ENCODE measurements around the gene ARL4C. TPM values are rescaled to one million over a fixed set of nuclear protein-coding genes. Genes with fewer than 3 reads are reported as not detected.
A peak's percentile ranks its signal among the peaks of the same experiment; 100 is the strongest.

Gene ARL4C
- total RNA-seq, 1 experiment from 2014 or later = 13.0 TPM

DNA sequence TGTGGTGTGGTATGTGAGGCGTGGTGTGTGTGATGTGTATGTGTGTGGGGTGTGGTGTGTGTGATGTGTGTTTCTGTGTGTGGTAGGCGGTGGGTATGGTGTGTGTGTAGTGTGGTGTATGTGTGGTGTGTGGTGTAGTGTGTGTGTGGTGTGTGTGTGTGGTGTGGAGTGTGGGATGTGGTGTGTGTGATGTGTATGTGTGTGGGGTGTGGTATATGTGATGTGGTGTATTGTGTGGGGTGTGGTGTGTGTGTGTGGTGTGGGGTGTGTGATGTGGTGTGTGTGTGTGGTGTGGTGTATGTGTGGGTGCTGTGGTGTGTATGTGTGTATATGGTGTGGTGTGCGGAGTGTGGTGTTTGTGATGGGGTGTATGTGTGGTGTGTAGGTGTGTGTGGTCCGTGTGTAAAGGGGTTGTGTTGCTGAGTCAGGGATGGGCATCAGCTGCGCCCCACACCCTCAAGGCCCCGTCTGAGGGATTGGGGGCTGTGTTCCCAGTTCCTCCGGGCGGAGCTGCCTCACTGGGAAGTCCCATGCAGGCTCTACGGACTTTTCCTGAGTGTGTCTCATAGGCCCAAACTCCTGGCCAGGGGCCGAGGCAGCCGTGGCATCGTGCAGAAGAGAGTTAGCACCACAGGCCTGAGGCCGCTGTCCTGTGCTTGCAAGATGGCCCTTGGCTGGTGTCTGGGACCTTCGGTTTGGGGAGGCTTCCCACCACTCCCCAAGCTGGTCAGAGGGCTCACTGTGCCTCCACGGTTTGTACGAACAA is 18.2 kb upstream of the ARL4C start:
- Histone ChIP-seq H3K9me3 (replicated peaks) (no peaks in the 10 kb centered on the region), H3K36me3 (no peaks in the 10 kb centered on the region), H3K4me1 (no peaks in the 10 kb centered on the region), H3K4me3 (no peak overlapping the region), H3K27ac (no peak overlapping the region), H3K27me3 (no peaks in the 10 kb centered on the region)
- no peak for DNase-seq

DNA sequence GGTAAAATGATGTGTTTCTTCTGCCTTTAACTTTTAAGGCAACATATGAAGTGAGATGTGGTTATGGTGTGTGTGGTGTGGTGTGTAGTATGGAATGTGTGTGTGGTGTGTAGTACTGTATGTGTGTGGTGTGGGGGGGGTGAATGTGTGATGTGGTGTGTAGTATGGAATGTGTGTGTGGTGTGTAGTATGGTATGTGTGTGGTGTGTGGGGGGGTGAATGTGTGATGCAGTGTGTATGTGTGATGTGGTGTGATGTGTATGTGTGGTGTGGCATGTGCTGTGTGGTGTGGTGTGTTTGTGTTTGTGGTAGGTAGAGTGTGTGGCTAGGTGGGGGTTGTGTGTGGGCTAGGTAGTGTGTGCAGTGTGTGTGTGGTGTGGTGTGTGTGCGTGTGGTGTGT is 17.2 kb upstream of the ARL4C start:
- Histone ChIP-seq H3K27ac (no peak overlapping the region), H3K27me3 (no peaks in the 10 kb centered on the region), H3K4me1 (no peaks in the 10 kb centered on the region), H3K9me3 (replicated peaks) (no peaks in the 10 kb centered on the region), H3K4me3 (no peak overlapping the region), H3K36me3 (no peaks in the 10 kb centered on the region)
- DNase-seq = no peak

DNA sequence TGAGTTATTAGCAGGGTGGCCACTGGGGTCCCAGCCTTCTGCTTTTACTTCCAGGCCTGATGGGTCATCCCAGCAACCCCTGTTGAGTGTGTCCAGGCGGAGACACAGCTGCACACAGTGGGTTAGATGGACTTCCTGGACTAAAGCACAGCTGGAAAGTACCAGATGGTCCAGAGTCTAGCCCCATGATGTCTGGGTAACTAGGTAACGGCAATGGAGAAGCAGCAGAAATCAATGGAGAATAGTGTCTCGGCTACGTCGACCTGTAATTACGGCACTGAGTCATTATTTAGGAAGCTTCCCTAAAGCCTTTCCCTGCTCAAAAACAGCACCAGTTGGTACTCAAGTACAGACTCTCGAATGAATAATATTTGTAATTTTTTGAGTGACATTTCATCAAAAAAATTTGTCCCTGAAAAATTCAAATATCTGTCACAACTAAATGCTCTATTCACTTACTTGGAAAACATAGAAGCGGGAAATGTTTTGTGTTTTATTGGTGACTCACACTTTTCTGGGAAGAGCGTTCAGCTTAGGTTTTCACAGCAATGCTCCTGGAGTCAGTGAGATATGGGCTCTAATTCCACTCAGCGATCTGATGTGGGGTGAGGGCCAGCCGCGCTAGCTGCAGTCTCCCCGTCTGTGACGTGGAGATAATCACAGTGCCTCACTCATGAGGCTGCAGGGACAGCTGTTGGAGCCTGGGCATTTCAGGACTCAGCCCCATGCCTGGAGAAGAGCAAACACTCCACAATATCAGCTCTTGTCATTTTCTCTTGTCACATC is 16.2 kb upstream of the ARL4C start:
- Histone ChIP-seq H3K27me3 (no peaks in the 10 kb centered on the region), H3K27ac (no peak overlapping the region), H3K36me3 (no peaks in the 10 kb centered on the region), H3K9me3 (replicated peaks) (no peaks in the 10 kb centered on the region), H3K4me1 (no peaks in the 10 kb centered on the region), H3K4me3 (no peak overlapping the region)
- DNase-seq = peak; percentile 17 to 45

DNA sequence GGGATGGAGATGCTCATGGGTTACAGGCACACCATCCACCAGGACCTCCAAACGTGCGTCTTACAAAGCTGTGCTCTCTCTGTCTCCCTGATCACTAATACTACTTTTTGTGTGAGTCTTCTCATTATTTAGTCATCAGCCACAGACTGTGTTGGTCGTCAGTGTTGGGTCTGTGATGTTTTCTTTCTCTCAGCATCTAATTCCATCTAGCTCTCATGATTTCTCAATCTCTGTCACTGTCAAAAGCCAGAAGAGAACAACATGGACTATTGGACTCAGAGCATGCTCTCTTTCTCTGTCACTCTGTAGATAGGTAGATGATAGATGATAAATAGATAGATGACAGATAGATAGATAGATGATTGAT is 6.0 kb upstream of the ARL4C start:
- no peak for DNase-seq
- Histone ChIP-seq H3K9me3 (replicated peaks) (no peaks in the 10 kb centered on the region), H3K36me3 (no peaks in the 10 kb centered on the region), H3K4me3 (no peak overlapping the region), H3K4me1 (peaks cover 14% of the 10 kb centered on the region), H3K27me3 (peaks cover 2% of the 10 kb centered on the region; the same call in 1 of the 2 replicates), H3K27ac (no peak overlapping the region)

DNA sequence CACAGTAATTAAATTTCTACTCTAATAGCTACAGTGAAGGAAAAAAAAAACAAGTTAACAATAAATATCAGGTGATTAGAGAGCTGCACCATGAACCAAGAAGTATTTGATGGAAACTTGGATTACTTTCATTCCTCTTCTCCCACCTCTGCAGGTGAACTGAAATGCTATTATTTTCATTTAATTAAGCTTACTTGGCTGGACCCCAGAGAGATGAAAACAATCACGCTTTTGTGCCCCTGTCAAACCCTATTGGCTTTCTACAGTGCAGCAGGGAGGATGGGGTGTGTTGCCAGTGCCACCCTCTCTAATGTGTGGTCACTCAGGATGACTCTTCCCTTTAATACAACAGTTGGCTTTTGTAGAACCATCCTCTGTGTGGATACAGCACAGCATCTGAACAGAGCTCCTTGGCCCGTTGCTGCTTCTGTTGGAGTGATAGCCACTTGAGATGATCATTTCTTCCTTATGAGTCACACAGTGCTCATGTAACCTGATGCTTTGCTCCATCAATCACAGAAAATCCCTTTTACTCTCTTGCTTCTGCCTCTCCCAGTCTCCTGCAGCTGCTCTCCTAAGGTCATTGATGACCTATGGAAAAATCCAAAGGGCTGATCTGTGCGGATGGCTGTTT is 5.5 kb upstream of the ARL4C start:
- no peak overlapping the region for H3K4me3 ChIP-seq
- H3K27ac ChIP-seq = no peak overlapping the region
- H3K27me3 ChIP-seq = peaks cover 2% of the 10 kb centered on the region; the same call in 1 of the 2 replicates
- peak; percentile 24 to 54 for DNase-seq
- H3K36me3 ChIP-seq = no peaks in the 10 kb centered on the region
- peaks cover 14% of the 10 kb centered on the region for H3K4me1 ChIP-seq
- H3K9me3 ChIP-seq (replicated peaks) = no peaks in the 10 kb centered on the region

DNA sequence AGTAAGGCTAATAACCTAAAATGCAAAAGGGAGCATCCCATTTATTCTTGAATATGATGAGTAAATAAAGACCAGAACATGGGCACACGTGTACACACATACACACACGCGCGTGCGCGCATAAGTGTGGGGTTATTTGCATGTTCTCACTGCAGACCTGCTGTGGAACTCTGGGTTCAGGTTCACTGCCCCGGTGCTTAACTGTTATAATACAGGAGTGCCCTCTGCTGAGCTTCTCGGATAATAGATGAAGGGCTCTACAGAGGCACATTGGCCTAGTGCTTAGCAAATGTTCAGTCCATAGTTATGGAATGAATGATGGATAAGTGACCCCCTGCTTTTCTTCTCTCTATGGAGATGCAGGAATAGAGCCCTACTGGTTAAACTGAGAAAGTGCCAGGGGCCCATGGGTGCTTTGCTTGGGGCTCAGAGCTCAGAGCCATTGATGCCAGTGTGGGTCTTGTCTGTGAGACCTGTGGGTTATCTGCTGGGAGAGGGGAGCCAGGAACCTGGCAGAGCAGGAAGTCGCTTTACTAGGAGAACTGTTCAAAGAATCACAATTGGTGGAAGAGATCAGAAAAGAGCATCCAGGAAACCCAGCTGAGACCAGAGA is 3.6 kb upstream of the ARL4C start:
- Histone ChIP-seq H3K27me3 (no peaks in the 10 kb centered on the region), H3K4me3 (no peak overlapping the region), H3K27ac (no peak overlapping the region), H3K9me3 (replicated peaks) (no peaks in the 10 kb centered on the region), H3K4me1 (peaks cover 14% of the 10 kb centered on the region), H3K36me3 (no peaks in the 10 kb centered on the region)
- peak; percentile 54 to 71 for DNase-seq

DNA sequence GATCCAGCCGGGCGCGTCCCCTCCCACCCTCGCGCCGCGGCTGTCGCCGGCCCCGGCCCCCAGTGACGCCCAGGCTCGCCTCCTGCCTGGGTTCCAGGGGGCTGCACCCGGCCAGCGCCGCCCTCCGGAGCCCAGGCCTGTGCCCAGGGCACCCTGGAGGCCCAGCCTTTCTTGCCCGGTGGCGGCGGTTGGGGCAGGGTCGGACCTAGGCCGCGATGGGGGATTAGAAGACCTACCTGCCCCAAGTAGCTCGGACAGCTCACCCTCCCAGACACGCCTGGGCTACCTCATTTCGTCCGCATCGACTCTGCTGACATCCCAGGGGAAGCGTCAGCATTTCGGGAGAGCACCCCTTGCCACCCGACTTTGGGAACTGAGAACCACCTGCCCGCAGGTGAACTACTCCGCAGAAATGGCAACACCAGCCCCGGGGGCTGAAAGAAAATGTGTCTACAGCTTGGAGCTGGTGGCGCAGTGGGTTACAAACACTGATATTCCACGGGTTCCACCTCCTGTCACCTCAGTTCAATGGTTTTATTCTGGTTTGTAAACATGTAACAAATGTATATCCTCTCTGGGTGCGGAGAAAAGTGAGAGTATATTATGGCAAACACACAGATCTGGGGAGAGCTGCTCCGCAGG is 834 bp upstream of the ARL4C start:
- H3K27ac ChIP-seq = peak overlapping the region; percentile 71

DNA sequence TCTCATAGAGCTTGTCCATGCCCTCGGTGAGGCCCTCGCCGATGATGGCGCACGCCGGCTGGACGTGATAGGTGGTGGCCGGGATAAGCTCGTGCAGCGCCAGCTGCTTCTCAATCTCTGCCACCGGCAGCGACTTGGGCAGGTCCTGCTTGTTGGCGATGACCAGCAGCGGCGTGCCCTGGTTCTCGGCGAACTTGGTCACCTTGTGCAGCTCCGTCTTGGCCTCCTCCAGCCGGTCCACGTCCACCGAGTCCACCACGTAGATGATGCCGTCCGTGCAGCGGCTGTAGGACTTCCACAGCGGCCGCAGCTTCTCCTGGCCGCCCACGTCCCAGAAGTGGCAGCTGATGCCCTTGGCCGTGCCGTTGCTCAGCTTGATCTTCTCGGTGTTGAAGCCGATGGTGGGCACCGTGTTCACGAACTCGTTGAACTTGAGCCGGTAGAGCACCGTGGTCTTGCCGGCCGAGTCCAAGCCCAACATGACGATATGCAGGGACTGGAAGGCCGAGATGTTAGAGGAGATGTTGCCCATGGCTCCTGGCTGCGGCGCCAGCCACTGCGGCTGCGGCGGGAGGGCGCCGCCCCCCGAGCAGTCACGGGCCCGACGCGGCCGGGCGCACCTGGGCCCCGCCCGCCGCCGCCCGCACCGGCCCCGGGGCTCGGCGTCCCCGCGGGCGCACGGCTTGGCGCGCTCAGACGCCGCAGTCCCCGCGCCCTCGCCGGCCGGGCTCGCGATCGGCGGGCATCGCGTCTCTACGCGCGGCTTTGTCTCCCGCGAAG is 636 bp downstream of the ARL4C start:
- Histone ChIP-seq H3K27me3 (no peaks in the 10 kb centered on the region), H3K9me3 (replicated peaks) (no peaks in the 10 kb centered on the region), H3K4me3 (peak overlapping the region; percentile 97), H3K4me1 (no peaks in the 10 kb centered on the region), H3K27ac (peak overlapping the region; percentile 55), H3K36me3 (no peaks in the 10 kb centered on the region)
- DNase-seq = peak; percentile 44 to 54

More for the DNA sequence above, 834 bp upstream of the ARL4C start:
- H3K27me3 ChIP-seq = no peaks in the 10 kb centered on the region
- H3K36me3 ChIP-seq = no peaks in the 10 kb centered on the region
- no peak for DNase-seq
- peaks cover 8% of the 10 kb centered on the region for H3K4me1 ChIP-seq
- peak overlapping the region; percentile 64 for H3K4me3 ChIP-seq
- no peaks in the 10 kb centered on the region for H3K9me3 ChIP-seq (replicated peaks)

DNA sequence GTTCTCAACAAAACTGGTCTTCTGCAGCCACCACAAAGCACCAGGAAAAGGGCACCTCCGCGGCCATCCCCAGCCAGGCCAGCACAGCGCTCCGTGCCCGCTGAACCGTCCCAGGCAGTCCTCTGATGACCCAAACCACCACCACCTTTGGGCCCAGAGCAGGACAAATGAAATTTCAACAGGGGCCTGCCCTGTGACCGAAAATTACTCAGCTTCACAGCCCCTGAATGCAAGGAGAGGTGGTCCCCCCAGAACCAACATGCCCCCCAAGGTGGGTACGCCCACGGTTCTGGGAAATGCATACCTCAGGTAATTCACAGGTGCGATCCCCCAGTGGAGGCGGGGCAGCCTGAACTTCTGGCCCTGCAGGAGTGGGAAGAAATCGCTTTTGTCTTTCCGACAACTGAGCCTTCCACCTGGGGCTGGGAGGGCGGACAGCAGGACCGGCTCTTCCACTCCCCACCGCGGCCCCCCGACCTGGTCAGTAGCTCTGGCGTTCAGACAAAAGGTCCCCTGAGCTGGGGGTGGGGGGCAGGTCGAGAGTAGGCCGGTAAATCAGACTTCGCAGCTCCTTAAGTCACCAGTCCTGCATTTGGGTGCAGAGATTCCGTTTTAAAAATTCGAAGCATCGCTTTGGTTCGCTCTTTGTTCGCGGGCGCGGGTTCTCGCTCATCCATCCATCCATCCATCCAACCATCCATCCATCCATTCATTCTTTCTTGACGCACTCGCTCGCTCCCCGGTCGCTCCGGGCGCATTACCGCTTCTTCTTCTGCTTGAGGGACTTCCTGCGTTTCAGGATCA is 1.4 kb downstream of the ARL4C start:
- no peaks in the 10 kb centered on the region for H3K36me3 ChIP-seq
- no peak for DNase-seq
- no peaks in the 10 kb centered on the region for H3K27me3 ChIP-seq
- H3K4me1 ChIP-seq = no peaks in the 10 kb centered on the region
- no peaks in the 10 kb centered on the region for H3K9me3 ChIP-seq (replicated peaks)
- H3K27ac ChIP-seq = peak overlapping the region; percentile 38
- H3K4me3 ChIP-seq = peak overlapping the region; percentile 97

DNA sequence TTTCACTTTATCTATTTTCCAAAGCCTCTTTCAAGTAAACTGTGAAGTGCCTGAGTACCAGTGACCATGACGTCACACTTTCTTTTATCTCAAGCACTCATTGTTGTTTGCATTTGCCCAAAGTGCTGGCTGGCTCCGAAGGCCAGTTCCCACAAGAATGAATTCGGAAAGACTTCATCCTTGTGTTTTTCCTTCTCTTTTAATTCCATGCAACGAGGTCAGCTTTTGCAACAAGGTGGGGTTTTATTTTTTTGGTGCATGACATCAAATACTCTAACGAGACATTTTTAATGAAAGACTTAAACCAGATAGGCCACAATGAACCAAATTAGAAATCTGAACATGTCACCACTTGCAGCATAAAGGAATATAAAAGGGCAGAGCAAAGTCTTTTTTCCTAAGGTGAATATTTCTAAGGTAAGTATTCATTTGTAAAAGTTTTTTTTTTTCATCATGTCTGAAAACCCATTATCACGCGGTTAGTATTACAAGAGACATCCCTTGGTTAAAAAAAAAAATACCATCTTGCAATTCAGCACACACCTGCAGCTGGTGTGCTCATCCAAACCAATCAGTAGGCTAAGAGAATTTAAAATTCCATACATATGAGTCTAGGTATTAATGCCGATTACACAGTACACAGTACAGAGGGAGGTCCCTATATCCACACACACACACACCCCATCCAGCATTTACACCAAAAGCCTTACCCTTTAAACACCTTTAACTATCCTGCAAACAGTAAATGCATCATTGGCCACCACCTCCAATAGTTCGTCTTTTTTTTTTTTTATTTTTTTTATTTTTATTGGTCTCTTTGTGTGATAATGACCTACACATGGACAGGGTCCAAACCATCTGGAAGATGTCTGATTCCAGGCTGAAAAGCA is 2.3 kb downstream of the ARL4C start:
- Histone ChIP-seq H3K4me1 (no peaks in the 10 kb centered on the region), H3K9me3 (replicated peaks) (no peaks in the 10 kb centered on the region), H3K4me3 (peak overlapping the region; percentile 97), H3K27ac (no peak overlapping the region), H3K27me3 (no peaks in the 10 kb centered on the region), H3K36me3 (no peaks in the 10 kb centered on the region)
- no peak for DNase-seq

DNA sequence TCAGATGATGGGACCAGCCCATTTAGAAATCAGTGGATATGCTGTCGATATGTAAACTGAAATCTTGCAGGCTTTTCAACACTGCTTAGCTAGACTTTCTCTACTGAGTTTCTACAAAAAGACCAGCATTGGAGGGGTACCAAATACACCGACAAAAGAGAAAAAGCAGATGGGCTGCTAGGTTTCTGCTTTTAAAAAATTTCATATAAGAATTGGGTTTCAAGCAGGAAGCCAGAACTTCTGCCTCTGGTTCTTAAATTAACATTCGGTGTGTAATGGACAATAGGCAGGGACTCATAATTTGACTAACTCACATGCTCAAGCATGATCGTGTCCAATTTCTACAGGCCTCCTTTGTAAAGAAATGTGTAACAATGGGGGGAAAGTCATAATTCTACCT is 3.1 kb downstream of the ARL4C start:
- no peak for DNase-seq
- H3K4me1 ChIP-seq = no peaks in the 10 kb centered on the region
- H3K9me3 ChIP-seq (replicated peaks) = no peaks in the 10 kb centered on the region
- no peak overlapping the region for H3K27ac ChIP-seq
- no peaks in the 10 kb centered on the region for H3K27me3 ChIP-seq
- peak overlapping the region; percentile 97 for H3K4me3 ChIP-seq
- no peaks in the 10 kb centered on the region for H3K36me3 ChIP-seq

DNA sequence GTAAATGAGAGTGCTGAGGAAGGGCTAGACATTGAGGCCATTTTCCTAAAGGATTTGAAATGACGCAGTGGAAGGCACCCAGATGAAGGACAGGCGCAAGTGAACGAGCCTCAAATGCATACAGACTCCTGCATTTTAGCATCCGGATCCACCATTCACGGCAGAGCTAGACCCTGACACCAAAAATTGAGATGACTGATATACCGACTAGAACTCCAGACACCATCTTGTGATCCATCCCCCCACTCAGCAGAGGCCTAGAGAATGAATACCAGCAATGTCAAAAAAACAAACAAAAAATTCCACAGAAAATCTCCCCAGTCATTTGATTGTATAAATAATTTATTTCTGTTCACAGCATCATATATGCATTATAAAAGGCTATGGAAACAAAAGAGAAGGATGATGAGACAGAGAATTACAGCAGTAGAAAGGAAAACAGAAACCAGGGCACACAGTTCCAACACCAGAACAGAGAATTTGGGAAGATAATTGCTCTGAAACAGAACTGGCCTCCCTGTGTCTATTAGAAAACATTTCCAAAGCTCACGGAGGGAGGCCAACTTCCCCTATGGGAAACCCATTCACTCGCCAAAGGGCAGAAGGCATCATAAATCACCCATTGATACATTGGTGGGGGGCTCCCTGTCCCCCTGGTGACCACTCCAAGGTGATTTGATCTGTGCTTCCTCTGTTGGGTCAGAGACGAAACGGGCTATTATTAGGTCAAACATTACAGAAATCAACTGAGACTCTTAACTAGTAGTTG is 4.0 kb downstream of the ARL4C start:
- Histone ChIP-seq H3K27me3 (no peaks in the 10 kb centered on the region), H3K27ac (no peak overlapping the region), H3K36me3 (no peaks in the 10 kb centered on the region), H3K4me1 (no peaks in the 10 kb centered on the region), H3K9me3 (replicated peaks) (no peaks in the 10 kb centered on the region), H3K4me3 (no peak overlapping the region)
- DNase-seq = no peak
